MM.1S (cell line): ENCODE results near the gene TWIST1.

ENCODE experiments used
- DNase-seq: peaks from one replicate; pipeline ENCODE4 v3.0.0-alpha.2; 2015
- H2AFZ ChIP-seq: fragments of 300-600 bp; sonication (generic); 2 replicates; pipeline ENCODE4 v1.6.0; 2016; ENCODE audit warnings: antibody characterized with exemption, low read length
- H3F3A ChIP-seq: fragments of 300-600 bp; sonication (generic); 2 replicates; pipeline ENCODE4 v1.6.1; 2016; ENCODE audit warnings: mild to moderate bottlenecking, antibody characterized with exemption, low read length, moderate library complexity, mixed read lengths; ENCODE audit not compliant: insufficient read depth
- H3K27ac ChIP-seq: fragments of 300-600 bp; sonication (generic); 2 replicates; pipeline ENCODE4 v1.5.1; 2016; ENCODE audit warnings: mild to moderate bottlenecking, low read length
- H3K27me3 ChIP-seq: fragments of 300-600 bp; sonication (generic); replicated peaks from 2 replicates; pipeline ENCODE4 v1.6.0; 2016; ENCODE audit warnings: low read length; ENCODE audit not compliant: insufficient read depth
- H3K36me3 ChIP-seq: fragments of 300-600 bp; sonication (generic); replicated peaks from 2 replicates; pipeline ENCODE4 v1.6.1; 2016; ENCODE audit warnings: mild to moderate bottlenecking, low read length, mixed read lengths; ENCODE audit not compliant: insufficient read depth
- H3K4me1 ChIP-seq: fragments of 300-600 bp; sonication (generic); 2 replicates; pipeline ENCODE4 v1.6.1; 2016; ENCODE audit warnings: low read length, mixed read lengths
- H3K4me2 ChIP-seq: fragments of 300-600 bp; sonication (generic); 2 replicates; pipeline ENCODE4 v1.6.0; 2016; ENCODE audit warnings: low read depth, low read length
- H3K4me3 ChIP-seq: fragments of 300-600 bp; sonication (generic); 2 replicates; pipeline ENCODE4 v1.5.1; 2016; ENCODE audit warnings: low read length, mixed read lengths
- H3K79me2 ChIP-seq: fragments of 300-600 bp; sonication (generic); 2 replicates; pipeline ENCODE4 v1.6.1; 2016; ENCODE audit warnings: mixed run types, low read length, mixed read lengths
- H3K9ac ChIP-seq: fragments of 300-600 bp; sonication (generic); 2 replicates; pipeline ENCODE4 v1.6.1; 2016; ENCODE audit warnings: low read length, mixed read lengths
- H3K9me2 ChIP-seq: fragments of 300-600 bp; sonication (generic); replicated peaks from 2 replicates; pipeline ENCODE4 v1.6.1; 2016; ENCODE audit warnings: mild to moderate bottlenecking, low read length, mixed read lengths; ENCODE audit not compliant: insufficient read depth
- H3K9me3 ChIP-seq: fragments of 300-600 bp; sonication (generic); replicated peaks from 2 replicates; pipeline ENCODE4 v1.6.1; 2016; ENCODE audit warnings: mild to moderate bottlenecking, low read length, mixed read lengths; ENCODE audit not compliant: insufficient read depth
- H4K20me1 ChIP-seq: fragments of 300-600 bp; sonication (generic); 2 replicates; pipeline ENCODE4 v1.6.1; 2016; ENCODE audit warnings: mild to moderate bottlenecking, low read length, moderate library complexity, mixed read lengths; ENCODE audit not compliant: insufficient read depth
- CTCF ChIP-seq: fragments of 300-600 bp; sonication (generic); IDR thresholded peaks from 2 replicates; pipeline ENCODE4 v1.5.1; 2016; ENCODE audit warnings: antibody characterized with exemption, low read length, mixed read lengths
- EZH2 ChIP-seq: fragments of 300-600 bp; sonication (generic); optimal IDR thresholded peaks from 2 replicates; pipeline ENCODE3; 2017; ENCODE audit warnings: low read depth, mild to moderate bottlenecking, antibody characterized with exemption, low read length, mixed read lengths
- EZH2phosphoT487 ChIP-seq: fragments of 300-600 bp; sonication (generic); IDR thresholded peaks from 2 replicates; pipeline ENCODE4 v1.6.1; 2018; ENCODE audit warnings: antibody characterized with exemption, low read length

The TWIST1 gene

GRCh38 chr7:19145434-19146115, 28.1 kb upstream of the TWIST1 start:
- Histone ChIP-seq H4K20me1 (no peaks in the 10 kb centered on the region), H3K9ac (no peak overlapping the region), H3K4me1 (no peaks in the 10 kb centered on the region), H3K36me3 (no peaks in the 10 kb centered on the region), H3K27me3 (no peaks in the 10 kb centered on the region), H3F3A (no peaks in the 10 kb centered on the region), H3K9me2 (no peaks in the 10 kb centered on the region), H3K79me2 (no peaks in the 10 kb centered on the region), H3K9me3 (no peaks in the 10 kb centered on the region), H3K4me2 (no peak overlapping the region), H3K4me3 (no peak overlapping the region), H2AFZ (no peak overlapping the region), H3K27ac (no peak overlapping the region)
- no peak for TF ChIP-seq CTCF
- TF ChIP-seq EZH2phosphoT487: no peak
- TF ChIP-seq EZH2: no peak
- DNase-seq: no peak

GRCh38 chr7:19144661-19145433, 27.4 kb upstream of the TWIST1 start, which contains the start of gene FERD3L:
Gene FERD3L (minus strand): TSS chr7:19145421. CDS start chr7:19145362, 59 bp downstream.
- Histone ChIP-seq H3K36me3 (no peaks in the 10 kb centered on the region), H2AFZ (no peak within 1 kb of the TSS), H3K9me2 (no peaks in the 10 kb centered on the region), H4K20me1 (no peaks in the 10 kb centered on the region), H3K27ac (no peak within 1 kb of the TSS), H3K4me1 (no peaks in the 10 kb centered on the region), H3K4me3 (no peak within 1 kb of the TSS), H3K9ac (no peak within 1 kb of the TSS), H3K27me3 (no peaks in the 10 kb centered on the region), H3K9me3 (no peaks in the 10 kb centered on the region), H3K79me2 (no peaks in the 10 kb centered on the region), H3K4me2 (no peak within 1 kb of the TSS), H3F3A (no peaks in the 10 kb centered on the region)
- TF ChIP-seq EZH2 (no peak), CTCF (no peak), EZH2phosphoT487 (no peak)
- no peak for DNase-seq

DNA sequence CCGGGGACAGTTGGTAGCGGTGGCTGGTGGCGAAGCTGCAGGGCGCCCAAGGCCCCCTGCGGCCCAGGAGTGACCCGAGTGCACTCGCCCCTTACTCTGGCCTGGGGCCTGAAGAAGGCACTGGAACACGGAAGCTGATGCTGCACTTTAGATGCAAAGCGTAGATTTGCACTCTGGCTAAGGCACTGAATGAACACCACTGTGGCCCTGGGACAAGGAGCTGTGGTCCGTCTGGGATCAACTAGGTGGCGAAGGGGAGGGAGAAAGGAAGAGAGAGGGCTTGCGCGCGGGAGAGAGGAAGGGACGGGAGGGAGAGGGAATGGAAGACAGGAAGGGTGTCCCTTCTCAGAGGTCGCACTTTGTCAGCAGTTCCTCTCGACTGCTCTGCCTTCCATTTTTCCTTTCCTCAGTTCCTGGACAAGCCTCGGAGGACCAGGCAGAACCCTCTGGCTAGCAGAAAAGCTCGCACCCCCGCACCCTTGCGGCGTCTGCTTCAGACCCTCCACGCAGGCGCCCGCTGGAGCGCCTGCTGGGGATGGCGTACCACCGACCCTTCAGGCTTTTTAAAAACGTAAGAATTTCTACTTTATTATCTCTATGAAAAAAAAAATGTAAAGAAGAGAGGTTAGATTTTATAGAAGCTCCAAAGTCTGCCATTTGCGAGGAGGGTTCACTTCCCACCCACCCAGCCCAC, 26.6 kb upstream of the TWIST1 start:
- Histone ChIP-seq H3K27ac (no peak overlapping the region), H3K9ac (no peak overlapping the region), H3K27me3 (no peaks in the 10 kb centered on the region), H3K36me3 (no peaks in the 10 kb centered on the region), H2AFZ (no peak overlapping the region), H4K20me1 (no peaks in the 10 kb centered on the region), H3K4me1 (no peaks in the 10 kb centered on the region), H3K9me3 (no peaks in the 10 kb centered on the region), H3F3A (no peaks in the 10 kb centered on the region), H3K79me2 (no peaks in the 10 kb centered on the region), H3K9me2 (no peaks in the 10 kb centered on the region), H3K4me2 (no peak overlapping the region), H3K4me3 (no peak overlapping the region)
- DNase-seq: no peak
- TF ChIP-seq EZH2phosphoT487 (no peak), CTCF (no peak), EZH2 (no peak)
